ENCODE results near the gene RTN4RL1. TPM values are rescaled to one million over a fixed set of nuclear protein-coding genes. Genes with fewer than 3 reads are reported as not detected.

RTN4RL1 gene
- total RNA-seq, 6 experiments from 2014 or later, result 0.54 to 2.6 (median 1.4) TPM

- intact Hi-C loops (cut with DNase I), result no loop called here
- DNase-seq (no peak), ATAC-seq (no peak)
- H3K4me1 ChIP-seq, result no peaks in the 10 kb centered on the region
- no peak overlapping the region for H3K27ac ChIP-seq
- H3K9me3 ChIP-seq, result no peaks in the 10 kb centered on the region
- WGBS (ENCODE audit: insufficient coverage, low coverage, low lambda C conversion rate, missing lambda C conversion rate), result 86% methylated on average over 8 of the region's 23 CpGs
- TF ChIP-seq POLR2A (IDR thresholded peaks at IDR 0.05), result no peak
- TF ChIP-seq, protein P1, sequence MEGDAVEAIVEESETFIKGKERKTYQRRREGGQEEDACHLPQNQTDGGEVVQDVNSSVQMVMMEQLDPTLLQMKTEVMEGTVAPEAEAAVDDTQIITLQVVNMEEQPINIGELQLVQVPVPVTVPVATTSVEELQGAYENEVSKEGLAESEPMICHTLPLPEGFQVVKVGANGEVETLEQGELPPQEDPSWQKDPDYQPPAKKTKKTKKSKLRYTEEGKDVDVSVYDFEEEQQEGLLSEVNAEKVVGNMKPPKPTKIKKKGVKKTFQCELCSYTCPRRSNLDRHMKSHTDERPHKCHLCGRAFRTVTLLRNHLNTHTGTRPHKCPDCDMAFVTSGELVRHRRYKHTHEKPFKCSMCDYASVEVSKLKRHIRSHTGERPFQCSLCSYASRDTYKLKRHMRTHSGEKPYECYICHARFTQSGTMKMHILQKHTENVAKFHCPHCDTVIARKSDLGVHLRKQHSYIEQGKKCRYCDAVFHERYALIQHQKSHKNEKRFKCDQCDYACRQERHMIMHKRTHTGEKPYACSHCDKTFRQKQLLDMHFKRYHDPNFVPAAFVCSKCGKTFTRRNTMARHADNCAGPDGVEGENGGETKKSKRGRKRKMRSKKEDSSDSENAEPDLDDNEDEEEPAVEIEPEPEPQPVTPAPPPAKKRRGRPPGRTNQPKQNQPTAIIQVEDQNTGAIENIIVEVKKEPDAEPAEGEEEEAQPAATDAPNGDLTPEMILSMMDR (IDR thresholded peaks at IDR 0.05), result no peak
- no peak overlapping the region for H3K4me3 ChIP-seq
- H3K27me3 ChIP-seq, result no peaks in the 10 kb centered on the region
- no peaks in the 10 kb centered on the region for H3K36me3 ChIP-seq
Observed at GRCh38 chr17:1941272-1942065, 83.7 kb downstream of the RTN4RL1 start.

GRCh38 chr17:1940810-1941185, 84.3 kb downstream of the RTN4RL1 start:
- WGBS (ENCODE audit: insufficient coverage, low coverage, low lambda C conversion rate, missing lambda C conversion rate), result 92% methylated on average over 2 of the region's 10 CpGs
- intact Hi-C loops (cut with DNase I), result no loop called here

DNA sequence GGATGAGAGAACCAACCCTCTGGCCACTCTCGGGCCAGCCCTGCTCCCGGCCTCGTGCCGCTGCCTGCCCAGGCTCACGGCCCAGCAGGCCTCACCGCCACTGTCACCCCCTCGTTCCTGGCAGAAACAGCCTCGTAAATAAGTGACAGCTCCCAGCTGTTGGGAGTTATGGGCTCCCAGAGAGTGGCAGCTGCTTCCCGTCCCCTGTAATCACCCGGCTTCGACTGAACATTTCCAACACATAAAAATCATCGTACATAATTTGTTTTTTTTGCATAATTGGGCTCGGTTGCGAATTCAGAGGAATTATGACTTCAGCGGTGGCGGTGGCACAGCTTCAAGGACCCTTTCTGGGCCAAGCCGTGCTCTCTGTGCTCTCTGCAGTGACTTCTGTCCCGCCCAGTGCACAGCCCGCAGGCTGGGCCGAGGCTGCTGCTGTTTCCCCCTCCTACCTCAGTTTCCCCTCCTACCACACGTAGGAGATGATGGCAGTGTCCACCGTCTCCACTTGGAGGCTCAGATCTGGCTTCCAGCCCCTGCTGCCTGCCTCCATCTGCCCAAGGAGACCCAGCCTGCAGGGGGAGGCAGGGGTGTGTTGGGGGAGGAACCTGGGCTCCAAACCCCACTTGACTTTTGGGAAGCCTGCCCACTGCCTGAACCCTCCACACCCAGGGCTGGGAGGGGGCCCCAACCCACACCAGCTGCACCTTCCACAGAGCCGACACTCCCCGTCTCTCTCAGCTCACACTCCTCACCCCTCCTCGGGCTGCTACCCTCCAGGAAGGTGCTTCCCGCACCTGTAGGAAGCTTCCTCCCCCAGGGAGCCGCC, 84.9 kb downstream of the RTN4RL1 start:
- TF ChIP-seq POLR2A (IDR thresholded peaks at IDR 0.05), result no peak
- TF ChIP-seq, protein P1 (IDR thresholded peaks at IDR 0.05), result no peak
- intact Hi-C loops (cut with DNase I), result no loop called here
- Histone ChIP-seq H3K4me3 (no peak overlapping the region), H3K36me3 (no peaks in the 10 kb centered on the region), H3K9me3 (no peaks in the 10 kb centered on the region), H3K27ac (no peak overlapping the region), H3K27me3 (no peaks in the 10 kb centered on the region), H3K4me1 (no peaks in the 10 kb centered on the region)
- WGBS (ENCODE audit: insufficient coverage, low coverage, low lambda C conversion rate, missing lambda C conversion rate), result 71% methylated on average over 14 of the region's 27 CpGs
- ATAC-seq (no peak), DNase-seq (no peak)

More at GRCh38 chr17:1940810-1941185, 84.3 kb downstream of the RTN4RL1 start:
- Histone ChIP-seq H3K4me1 (no peaks in the 10 kb centered on the region), H3K9me3 (no peaks in the 10 kb centered on the region), H3K27ac (no peak overlapping the region), H3K36me3 (no peaks in the 10 kb centered on the region), H3K27me3 (no peaks in the 10 kb centered on the region), H3K4me3 (no peak overlapping the region)
- DNase-seq (no peak), ATAC-seq (no peak)
- TF ChIP-seq POLR2A (IDR thresholded peaks at IDR 0.05), result no peak
- TF ChIP-seq, protein P1 (IDR thresholded peaks at IDR 0.05), result no peak

DNA sequence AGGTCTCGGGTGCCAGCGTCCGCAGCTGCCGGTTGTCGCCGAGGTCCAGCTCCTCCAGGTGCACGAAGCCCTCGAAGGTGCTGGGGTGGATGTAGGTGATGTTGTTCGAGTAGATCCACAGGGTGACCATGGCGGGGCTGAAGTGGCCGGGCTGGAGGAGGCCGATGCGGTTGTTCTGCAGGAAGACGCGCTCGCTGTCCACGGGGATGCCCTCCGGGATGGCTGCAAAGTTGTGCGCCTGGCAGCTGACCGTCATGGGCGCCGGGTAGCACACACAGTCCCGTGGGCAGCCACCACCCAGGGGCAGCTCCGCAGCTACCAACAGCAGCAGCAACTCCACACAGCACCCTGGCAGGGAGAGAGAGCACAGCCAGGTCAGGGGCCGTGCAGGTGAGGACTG, 87.7 kb downstream of the RTN4RL1 start:
- intact Hi-C loops (cut with DNase I), result no loop called here
- Histone ChIP-seq H3K9me3 (no peaks in the 10 kb centered on the region), H3K27ac (no peak overlapping the region), H3K4me1 (peaks cover 0 to 3% (median 0%) of the 10 kb centered on the region in 4 donors), H3K4me3 (no peak overlapping the region), H3K27me3 (no peaks in the 10 kb centered on the region), H3K36me3 (no peaks in the 10 kb centered on the region)
- TF ChIP-seq, protein P1 (IDR thresholded peaks at IDR 0.05), result no peak
- no peak for TF ChIP-seq POLR2A (IDR thresholded peaks at IDR 0.05)
- no peak for DNase-seq
- peak in 1 of 4 donors; percentile 4 for ATAC-seq
- WGBS (ENCODE audit: insufficient coverage, low coverage, low lambda C conversion rate, missing lambda C conversion rate), result no CpG with 5 or more reads among the region's 25 CpGs

Data from right lobe of liver (tissue), 6 donors.